GM19193 (cell line): Measurements from ENCODE around the gene VDR.

Source experiments
- POLR2A ChIP-seq: IDR thresholded peaks from 4 replicates; pipeline ENCODE4 v1.6.1; 2011; ENCODE audit not compliant: insufficient read depth, insufficient read length; ENCODE audit errors: extremely low read depth

The VDR gene

GRCh38 chr12:47888153-47888819 lies 16.5 kb downstream of the VDR start:
- TF ChIP-seq POLR2A: no peak

- no peak for TF ChIP-seq POLR2A
Observed at GRCh38 chr12:47887529-47887928, 17.3 kb downstream of the VDR start.

GRCh38 chr12:47886510-47887240 lies 18.1 kb downstream of the VDR start:
- no peak for TF ChIP-seq POLR2A

GRCh38 chr12:47885566-47885965 lies 19.2 kb downstream of the VDR start:
- no peak for TF ChIP-seq POLR2A

DNA sequence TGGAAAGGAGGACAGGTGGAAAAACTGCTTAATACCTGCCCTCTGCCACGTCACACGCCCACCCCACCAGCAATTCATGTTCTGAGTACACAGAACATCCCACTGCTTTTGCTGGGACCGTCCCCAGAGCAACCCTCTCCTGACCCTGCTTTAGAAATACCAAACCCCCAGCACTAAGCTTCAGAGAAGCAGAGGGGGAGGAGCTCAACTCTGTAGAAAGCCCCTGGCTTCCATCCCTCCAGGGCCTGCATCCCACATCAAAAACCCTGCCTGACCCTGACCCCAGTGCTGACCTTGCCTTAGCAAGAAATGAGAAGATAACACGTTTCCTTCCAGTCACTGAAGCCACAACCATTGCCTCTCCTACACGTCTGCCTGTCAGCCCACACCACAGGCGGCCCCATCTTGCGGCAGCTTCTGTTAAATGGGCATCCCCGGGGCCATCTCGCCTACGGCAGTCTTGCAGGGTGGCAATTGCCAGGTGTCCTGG lies 19.7 kb downstream of the VDR start:
- no peak for TF ChIP-seq POLR2A

- no peak for TF ChIP-seq POLR2A
Observed at GRCh38 chr12:47884501-47884900, 20.3 kb downstream of the VDR start.

GRCh38 chr12:47883663-47884195 lies 21.1 kb downstream of the VDR start:
- TF ChIP-seq POLR2A: no peak

DNA sequence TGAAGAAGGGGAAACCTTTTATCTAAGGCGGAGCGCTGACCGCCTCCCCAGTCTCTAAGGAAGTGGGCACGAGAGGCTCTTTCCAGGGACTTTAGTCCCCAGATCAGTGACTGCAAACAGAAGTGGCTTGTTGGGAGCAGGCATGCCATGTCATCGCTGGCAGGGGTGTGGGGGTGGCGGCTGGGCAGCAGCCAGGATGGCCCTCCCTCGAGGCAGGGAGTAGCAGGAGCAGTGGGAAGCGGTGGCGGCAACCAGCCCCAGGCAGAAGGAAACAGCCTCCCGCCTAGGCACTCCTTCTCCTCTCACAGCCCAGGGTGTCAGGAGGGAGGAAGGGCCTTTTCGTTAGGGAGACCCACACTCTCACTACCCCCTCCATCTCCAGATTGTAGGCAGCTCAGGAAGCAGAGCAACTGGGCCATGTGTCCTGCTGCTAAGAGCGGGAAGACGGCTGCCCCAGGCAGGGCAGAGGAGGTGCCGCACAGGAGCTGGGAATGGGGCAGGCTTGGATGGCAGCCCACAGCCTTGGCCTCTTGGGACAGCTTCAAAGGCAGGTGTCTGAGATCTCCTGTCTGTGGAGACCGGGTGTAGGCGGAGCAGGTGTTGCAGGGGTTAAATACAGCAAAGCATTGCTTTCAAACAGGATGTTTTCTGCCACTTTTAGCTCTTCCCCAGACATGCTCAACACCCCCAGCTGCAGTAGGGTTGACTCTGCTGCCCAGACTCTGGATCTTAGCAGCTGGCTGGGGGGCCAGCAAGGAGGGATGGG lies 21.8 kb downstream of the VDR start:
- TF ChIP-seq POLR2A: no peak

GRCh38 chr12:47881826-47882427 lies 22.9 kb downstream of the VDR start:
- no peak for TF ChIP-seq POLR2A

- no peak for TF ChIP-seq POLR2A
Observed at GRCh38 chr12:47881051-47881450, 23.7 kb downstream of the VDR start.

DNA sequence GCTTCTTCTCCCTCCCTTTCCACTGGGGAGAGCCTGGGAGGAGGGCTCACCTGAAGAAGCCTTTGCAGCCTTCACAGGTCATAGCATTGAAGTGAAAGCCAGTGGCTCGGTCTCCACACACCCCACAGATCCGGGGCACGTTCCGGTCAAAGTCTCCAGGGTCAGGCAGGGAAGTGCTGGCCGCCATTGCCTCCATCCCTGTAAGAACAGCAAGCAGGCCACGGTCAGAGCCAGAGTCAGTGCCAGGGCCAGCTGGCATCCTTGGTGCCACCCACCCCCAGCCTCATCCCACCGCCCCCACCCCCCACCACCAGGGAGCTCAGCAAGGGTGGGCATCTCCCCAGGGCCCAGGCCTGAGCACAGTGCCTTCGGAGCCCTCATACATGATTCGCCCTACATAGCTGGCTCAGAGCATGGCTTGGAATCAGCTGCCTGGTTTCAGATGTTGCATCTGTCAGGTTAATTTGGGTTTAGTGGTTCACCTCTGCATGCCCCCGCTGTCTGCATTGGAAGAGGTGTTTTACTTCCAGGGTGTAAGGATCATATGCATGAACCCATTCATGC lies 25.8 kb downstream of the VDR start:
- no peak for TF ChIP-seq POLR2A

- no peak for TF ChIP-seq POLR2A
Observed at GRCh38 chr12:47878293-47878917, 26.4 kb downstream of the VDR start.

DNA sequence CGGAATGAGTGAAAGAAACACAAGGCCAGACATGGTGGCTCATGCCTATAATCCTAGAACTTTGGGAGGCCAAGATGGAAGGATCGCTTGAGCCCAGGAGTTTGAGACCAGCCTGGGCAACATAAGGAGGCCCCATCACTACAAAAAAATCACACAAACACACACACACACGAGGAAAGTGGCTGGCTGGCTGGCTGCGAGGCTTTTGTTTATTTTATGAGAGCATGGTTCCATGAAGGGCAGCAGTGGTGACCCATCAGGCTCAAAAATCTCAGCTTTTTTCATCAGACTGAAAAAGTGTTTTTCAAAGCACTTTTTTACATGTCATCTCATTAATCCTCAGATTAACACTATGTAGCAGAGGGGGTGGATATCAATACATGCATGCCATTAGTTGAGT lies 27.7 kb downstream of the VDR start:
- TF ChIP-seq POLR2A: no peak

DNA sequence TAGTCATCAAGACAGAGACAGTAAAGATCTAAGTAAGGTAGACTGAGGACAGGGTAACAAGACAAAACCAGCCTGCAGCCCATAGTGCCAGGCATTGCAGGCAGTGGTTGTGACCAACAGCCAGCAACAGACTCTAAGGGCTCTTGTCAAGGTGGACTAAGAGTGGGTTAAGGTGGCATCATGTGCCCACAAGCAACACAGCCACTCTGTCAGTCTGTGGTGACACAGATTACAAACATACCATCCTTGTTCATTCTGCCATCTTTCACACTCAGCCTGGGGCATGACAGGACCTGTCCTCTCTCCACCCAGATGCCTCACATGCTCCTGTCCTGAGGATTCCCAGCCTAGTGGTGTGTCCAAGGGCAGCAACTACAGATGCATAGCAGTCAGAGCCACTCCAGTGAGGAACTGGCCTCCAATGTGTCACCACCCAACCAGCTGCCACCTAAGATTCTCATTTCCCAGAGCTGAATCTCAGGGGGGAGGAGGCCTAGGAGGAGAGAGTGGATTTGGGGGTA lies 28.3 kb downstream of the VDR start:
- TF ChIP-seq POLR2A: no peak
